Measurements from ENCODE around the gene GLRX3. TPM values are rescaled to one million over a fixed set of nuclear protein-coding genes. Genes with fewer than 3 reads are reported as not detected.
A peak's percentile ranks its signal among the peaks of the same experiment; 100 is the strongest.

Gene GLRX3
- total and polyA plus RNA-seq, 8 donors: 1.2 to 80.5 (median 63.7) TPM

- Histone ChIP-seq H3K4me3 (no peak overlapping the region), H3K27me3 (no peaks in the 10 kb centered on the region), H3K36me3 (peaks cover 40 to 98% (median 95%) of the 10 kb centered on the region in 4 donors), H3K9me3 (no peaks in the 10 kb centered on the region), H3K27ac (no peak overlapping the region), H3K4me1 (peaks cover 0 to 12% (median 4%) of the 10 kb centered on the region in 4 donors)
- DNase-seq: no peak
- WGBS, 5 donors: 76 to 98% (median 89%) methylated on average over 4 to 5 of the region's 5 CpGs
- TF ChIP-seq, protein P1, sequence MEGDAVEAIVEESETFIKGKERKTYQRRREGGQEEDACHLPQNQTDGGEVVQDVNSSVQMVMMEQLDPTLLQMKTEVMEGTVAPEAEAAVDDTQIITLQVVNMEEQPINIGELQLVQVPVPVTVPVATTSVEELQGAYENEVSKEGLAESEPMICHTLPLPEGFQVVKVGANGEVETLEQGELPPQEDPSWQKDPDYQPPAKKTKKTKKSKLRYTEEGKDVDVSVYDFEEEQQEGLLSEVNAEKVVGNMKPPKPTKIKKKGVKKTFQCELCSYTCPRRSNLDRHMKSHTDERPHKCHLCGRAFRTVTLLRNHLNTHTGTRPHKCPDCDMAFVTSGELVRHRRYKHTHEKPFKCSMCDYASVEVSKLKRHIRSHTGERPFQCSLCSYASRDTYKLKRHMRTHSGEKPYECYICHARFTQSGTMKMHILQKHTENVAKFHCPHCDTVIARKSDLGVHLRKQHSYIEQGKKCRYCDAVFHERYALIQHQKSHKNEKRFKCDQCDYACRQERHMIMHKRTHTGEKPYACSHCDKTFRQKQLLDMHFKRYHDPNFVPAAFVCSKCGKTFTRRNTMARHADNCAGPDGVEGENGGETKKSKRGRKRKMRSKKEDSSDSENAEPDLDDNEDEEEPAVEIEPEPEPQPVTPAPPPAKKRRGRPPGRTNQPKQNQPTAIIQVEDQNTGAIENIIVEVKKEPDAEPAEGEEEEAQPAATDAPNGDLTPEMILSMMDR (IDR thresholded peaks at IDR 0.05): no peak
- TF ChIP-seq EP300 (IDR thresholded peaks at IDR 0.05): no peak
- no peak for TF ChIP-seq POLR2A (IDR thresholded peaks at IDR 0.05)
- TF ChIP-seq POLR2AphosphoS5 (IDR thresholded peaks at IDR 0.05): no peak
- intact Hi-C loops (cut with DNase I; ENCODE audit: low total_unique reads): no loop called here
Observed at GRCh38 chr10:130181858-130182257, 45.7 kb downstream of the GLRX3 start.

- H3K27me3 ChIP-seq: peaks cover 0 to 5% (median 0%) of the 10 kb centered on the region in 3 donors
- H3K4me3 ChIP-seq: no peak overlapping the region
- no peak for DNase-seq
- H3K4me1 ChIP-seq: peaks cover 0 to 13% (median 11%) of the 10 kb centered on the region in 4 donors
- peaks cover 36 to 76% (median 71%) of the 10 kb centered on the region in 4 donors for H3K36me3 ChIP-seq
- TF ChIP-seq POLR2AphosphoS5 (IDR thresholded peaks at IDR 0.05) (no peak), POLR2A (IDR thresholded peaks at IDR 0.05) (no peak), EP300 (IDR thresholded peaks at IDR 0.05) (no peak)
- TF ChIP-seq, protein P1 (IDR thresholded peaks at IDR 0.05): no peak
- 91 to 96% (median 94%) methylated on average over 11 of the region's 11 CpGs for WGBS, 5 donors
- intact Hi-C loops (cut with DNase I; ENCODE audit: low total_unique reads): no loop called here
- no peak overlapping the region for H3K27ac ChIP-seq
- no peaks in the 10 kb centered on the region for H3K9me3 ChIP-seq
Observed at GRCh38 chr10:130185591-130185990, 49.4 kb downstream of the GLRX3 start.

DNA sequence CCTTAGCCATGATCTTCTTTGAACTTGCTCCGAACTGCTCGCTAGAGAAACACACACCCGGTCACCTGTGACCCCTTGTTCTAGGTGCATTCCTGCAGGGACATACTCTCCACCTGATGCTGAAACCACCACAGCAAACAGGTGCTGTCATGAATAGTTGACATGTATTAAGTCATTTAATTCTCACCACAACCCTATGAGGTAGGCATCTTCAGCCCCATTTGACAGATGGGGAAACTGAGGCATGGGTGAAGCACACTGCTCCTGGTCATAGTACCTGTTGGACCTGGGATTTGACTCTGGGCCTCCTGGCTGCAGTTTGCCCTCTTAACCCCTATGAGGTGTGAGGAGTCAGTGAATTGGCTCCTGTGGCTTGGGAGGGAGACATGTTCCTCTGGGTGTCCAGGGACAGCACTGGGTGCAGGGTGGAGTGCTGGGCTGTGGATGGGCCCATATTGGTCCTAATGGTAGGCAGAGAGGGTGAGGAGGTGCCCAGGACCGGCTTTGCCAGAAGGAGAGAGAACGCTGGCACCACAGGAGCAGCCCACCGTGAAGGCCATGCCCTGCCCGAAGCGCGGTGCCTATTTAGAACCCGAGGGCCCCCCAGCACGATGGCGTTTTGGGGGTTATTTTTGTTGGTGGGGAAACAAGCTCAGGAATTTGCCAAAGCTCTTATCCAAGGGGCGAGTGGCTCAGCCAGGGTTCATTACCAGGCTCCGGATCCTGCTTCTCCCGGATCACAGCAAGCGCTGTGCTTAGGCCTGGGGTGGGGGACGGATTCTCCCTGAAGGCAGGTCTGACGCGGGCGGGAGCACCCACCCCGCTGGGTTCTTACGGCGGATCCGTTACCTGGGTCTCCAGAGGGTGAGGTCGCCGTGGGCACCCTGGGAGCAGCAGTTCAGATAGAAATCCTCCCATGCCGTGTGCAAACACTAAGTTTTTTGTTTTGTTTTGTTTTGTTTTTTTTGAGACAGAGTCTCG lies 52.3 kb downstream of the GLRX3 start:
- Histone ChIP-seq H3K4me1 (peaks cover 0 to 15% (median 14%) of the 10 kb centered on the region in 4 donors), H3K36me3 (peaks cover 16 to 47% (median 42%) of the 10 kb centered on the region in 4 donors), H3K27ac (no peak overlapping the region), H3K9me3 (no peaks in the 10 kb centered on the region), H3K4me3 (no peak overlapping the region), H3K27me3 (peaks cover 0 to 32% (median 0%) of the 10 kb centered on the region in 3 donors)
- intact Hi-C loops (cut with DNase I; ENCODE audit: low total_unique reads): no loop called here
- TF ChIP-seq, protein P1 (IDR thresholded peaks at IDR 0.05): no peak
- TF ChIP-seq EP300 (IDR thresholded peaks at IDR 0.05) (no peak), POLR2AphosphoS5 (IDR thresholded peaks at IDR 0.05) (no peak), POLR2A (IDR thresholded peaks at IDR 0.05) (no peak)
- DNase-seq: peak in 1 of 2 donors; percentile 20
- WGBS, 5 donors: 89 to 96% (median 92%) methylated on average over 20 to 28 of the region's 28 CpGs

DNA sequence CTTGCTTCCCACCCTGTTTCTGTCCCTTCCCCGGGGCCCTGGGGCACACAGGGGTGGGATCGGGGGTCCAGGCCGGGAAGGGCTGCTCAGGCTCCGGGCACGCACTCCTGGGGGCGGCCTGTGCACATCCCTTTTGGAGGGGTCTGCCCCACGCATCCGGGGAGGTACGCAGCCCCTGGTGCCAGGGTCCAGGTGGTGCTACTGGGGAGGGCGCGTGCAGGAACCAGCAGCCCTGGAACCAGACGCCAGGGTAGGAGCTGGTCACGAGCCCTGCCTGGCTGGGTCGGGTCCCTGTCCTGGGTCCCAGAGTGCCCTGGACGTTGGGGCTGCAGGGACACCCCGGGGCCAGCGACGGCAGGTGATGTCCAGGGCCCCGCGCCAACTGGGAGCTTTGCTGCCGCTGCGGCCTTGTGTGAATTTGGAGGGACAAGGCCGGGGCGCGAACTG lies 53.4 kb downstream of the GLRX3 start:
- no peak overlapping the region for H3K4me3 ChIP-seq
- peak in 1 of 2 donors; percentile 28 for DNase-seq
- no peak overlapping the region for H3K27ac ChIP-seq
- intact Hi-C loops (cut with DNase I; ENCODE audit: low total_unique reads): no loop called here
- peaks cover 7 to 35% (median 31%) of the 10 kb centered on the region in 4 donors for H3K36me3 ChIP-seq
- H3K27me3 ChIP-seq: peaks cover 0 to 34% (median 0%) of the 10 kb centered on the region in 3 donors
- no peaks in the 10 kb centered on the region for H3K9me3 ChIP-seq
- 80 to 86% (median 83%) methylated on average over 13 to 25 of the region's 25 CpGs; no CpG with 5 or more reads in 1 of the 5 donors for WGBS, 5 donors
- TF ChIP-seq POLR2AphosphoS5 (IDR thresholded peaks at IDR 0.05) (no peak), EP300 (IDR thresholded peaks at IDR 0.05) (no peak), POLR2A (IDR thresholded peaks at IDR 0.05) (no peak)
- TF ChIP-seq, protein P1 (IDR thresholded peaks at IDR 0.05): no peak
- peaks cover 0 to 15% (median 14%) of the 10 kb centered on the region in 4 donors for H3K4me1 ChIP-seq
